ENCODE measurements around the gene ADORA1. TPM values are rescaled to one million over a fixed set of nuclear protein-coding genes. Genes with fewer than 3 reads are reported as not detected.

Gene ADORA1
- polyA plus RNA-seq, 1 donor (not counting 4 experiments of a cell fraction or from before 2014, with no cell fraction given) = 0.09 TPM

DNA sequence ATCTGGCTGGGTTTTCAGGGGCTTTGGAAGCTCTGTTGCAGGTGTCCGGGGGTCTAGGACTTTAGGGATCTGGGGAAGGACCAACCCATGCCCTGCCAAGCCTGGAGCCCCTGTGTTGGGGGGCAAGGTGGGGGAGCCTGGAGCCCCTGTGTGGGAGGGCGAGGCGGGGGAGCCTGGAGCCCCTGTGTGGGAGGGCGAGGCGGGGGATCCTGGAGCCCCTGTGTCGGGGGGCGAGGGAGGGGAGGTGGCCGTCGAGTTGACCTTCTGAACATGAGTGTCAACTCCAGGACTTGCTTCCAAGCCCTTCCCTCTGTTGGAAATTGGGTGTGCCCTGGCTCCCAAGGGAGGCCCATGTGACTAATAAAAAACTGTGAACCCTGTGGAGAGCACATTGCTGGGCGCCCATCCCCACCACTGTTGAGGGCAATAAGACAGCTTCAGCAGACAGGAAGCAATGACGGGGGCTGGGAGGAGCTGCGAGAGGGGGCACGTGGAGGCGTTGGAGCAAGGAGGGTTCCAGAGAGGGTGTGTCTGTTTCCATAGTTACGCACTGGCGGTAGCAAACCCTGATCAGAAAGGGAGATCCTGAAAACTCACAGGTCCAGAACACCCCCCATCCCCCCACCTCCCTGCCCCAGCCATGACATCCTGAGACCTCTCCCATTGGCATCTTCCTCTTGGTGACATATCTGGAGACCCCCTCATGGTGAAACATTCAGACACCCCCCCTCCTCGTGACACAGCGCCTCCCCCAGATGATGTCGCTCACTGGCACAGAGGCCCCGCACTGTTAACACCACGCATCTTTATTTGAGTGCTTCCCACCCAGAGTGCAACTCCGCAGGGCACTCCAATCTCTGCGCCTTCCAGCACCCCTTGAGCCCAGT is 39.7 kb downstream of the ADORA1 start:
- no peak overlapping the region for H3K27ac ChIP-seq (ENCODE audit: control insufficient read depth, insufficient read depth, low read length)
- H3K79me2 ChIP-seq (ENCODE audit: control insufficient read depth, insufficient read depth, low read length) = no peaks in the 10 kb centered on the region
- H3K27me3 ChIP-seq (ENCODE audit: control insufficient read depth, extremely low read depth, insufficient read depth, low read length) = peaks cover 15% of the 10 kb centered on the region
- H3K4me2 ChIP-seq (ENCODE audit: control insufficient read depth, extremely low read depth, insufficient read depth, low read depth, low read length) = no peak overlapping the region
- no peaks in the 10 kb centered on the region for H3K9me3 ChIP-seq (ENCODE audit: control insufficient read depth, low read depth, low read length)
- no peaks in the 10 kb centered on the region for H3K9me1 ChIP-seq (ENCODE audit: control insufficient read depth, extremely low read depth, insufficient read depth, low read length)
- H4K20me1 ChIP-seq (ENCODE audit: control insufficient read depth, extremely low read depth, insufficient read depth, low read length) = no peaks in the 10 kb centered on the region
- H3K4me1 ChIP-seq (ENCODE audit: control insufficient read depth, extremely low read depth, insufficient read depth, low read length) = no peaks in the 10 kb centered on the region
- H3K4me3 ChIP-seq (ENCODE audit: control insufficient read depth in 2 of 3, extremely low read depth in 1 of 3, insufficient read depth in 2 of 3, low read depth in 1 of 3, low read length in 3 of 3) = no peak overlapping the region
- no peak for FAIRE-seq
- dilution Hi-C loops (cut with MboI; ENCODE audit: extremely low pct_ligation_motif_present, low sequenced_read_pairs) = no loop called here
- H3K36me3 ChIP-seq (ENCODE audit: control insufficient read depth in 2 of 2, extremely low read depth in 1 of 2, insufficient read depth in 2 of 2, low read length in 2 of 2) = no peaks in the 10 kb centered on the region
- H3K9ac ChIP-seq (ENCODE audit: control insufficient read depth, extremely low read depth, insufficient read depth, low read length) = no peak overlapping the region
- no peak for TF ChIP-seq CTCF (optimal IDR thresholded peaks at IDR 0.05 in 1 of 3, IDR thresholded peaks at IDR 0.05 in 1 of 3, conservative IDR thresholded peaks at IDR 0.05 in 1 of 3; ENCODE audit: extremely low read depth in 1 of 3, insufficient read depth in 2 of 3, low read length in 3 of 3)
- no peak for TF ChIP-seq EZH2 (IDR thresholded peaks at IDR 0.05; ENCODE audit: low read length)
- no peak overlapping the region for H2AFZ ChIP-seq (ENCODE audit: control insufficient read depth, low read length)
- DNase-seq (ENCODE audit: low read depth, low spot score) = no peak

GRCh38 chr1:203167913-203168200 is 40.3 kb downstream of the ADORA1 start:
- FAIRE-seq = no peak

More at GRCh38 chr1:203167913-203168200, 40.3 kb downstream of the ADORA1 start:
- dilution Hi-C loops (cut with MboI; ENCODE audit: extremely low pct_ligation_motif_present, low sequenced_read_pairs) = no loop called here
- H3K4me2 ChIP-seq (ENCODE audit: control insufficient read depth, extremely low read depth, insufficient read depth, low read depth, low read length) = no peak overlapping the region
- no peaks in the 10 kb centered on the region for H4K20me1 ChIP-seq (ENCODE audit: control insufficient read depth, extremely low read depth, insufficient read depth, low read length)
- no peak overlapping the region for H3K27ac ChIP-seq (ENCODE audit: control insufficient read depth, insufficient read depth, low read length)
- H3K9me3 ChIP-seq (ENCODE audit: control insufficient read depth, low read depth, low read length) = no peaks in the 10 kb centered on the region
- H3K79me2 ChIP-seq (ENCODE audit: control insufficient read depth, insufficient read depth, low read length) = no peaks in the 10 kb centered on the region
- peaks cover 13% of the 10 kb centered on the region for H3K27me3 ChIP-seq (ENCODE audit: control insufficient read depth, extremely low read depth, insufficient read depth, low read length)
- DNase-seq (ENCODE audit: low read depth, low spot score) = no peak
- no peaks in the 10 kb centered on the region for H3K9me1 ChIP-seq (ENCODE audit: control insufficient read depth, extremely low read depth, insufficient read depth, low read length)
- no peak for TF ChIP-seq CTCF (optimal IDR thresholded peaks at IDR 0.05 in 1 of 3, IDR thresholded peaks at IDR 0.05 in 1 of 3, conservative IDR thresholded peaks at IDR 0.05 in 1 of 3; ENCODE audit: extremely low read depth in 1 of 3, insufficient read depth in 2 of 3, low read length in 3 of 3)
- TF ChIP-seq EZH2 (IDR thresholded peaks at IDR 0.05; ENCODE audit: low read length) = no peak
- no peaks in the 10 kb centered on the region for H3K36me3 ChIP-seq (ENCODE audit: control insufficient read depth in 2 of 2, extremely low read depth in 1 of 2, insufficient read depth in 2 of 2, low read length in 2 of 2)
- no peak overlapping the region for H2AFZ ChIP-seq (ENCODE audit: control insufficient read depth, low read length)
- no peak overlapping the region for H3K9ac ChIP-seq (ENCODE audit: control insufficient read depth, extremely low read depth, insufficient read depth, low read length)
- no peaks in the 10 kb centered on the region for H3K4me1 ChIP-seq (ENCODE audit: control insufficient read depth, extremely low read depth, insufficient read depth, low read length)
- no peak overlapping the region for H3K4me3 ChIP-seq (ENCODE audit: control insufficient read depth in 2 of 3, extremely low read depth in 1 of 3, insufficient read depth in 2 of 3, low read depth in 1 of 3, low read length in 3 of 3)
